Measurements from ENCODE around the gene VPS26C.

Gene VPS26C

DNA sequence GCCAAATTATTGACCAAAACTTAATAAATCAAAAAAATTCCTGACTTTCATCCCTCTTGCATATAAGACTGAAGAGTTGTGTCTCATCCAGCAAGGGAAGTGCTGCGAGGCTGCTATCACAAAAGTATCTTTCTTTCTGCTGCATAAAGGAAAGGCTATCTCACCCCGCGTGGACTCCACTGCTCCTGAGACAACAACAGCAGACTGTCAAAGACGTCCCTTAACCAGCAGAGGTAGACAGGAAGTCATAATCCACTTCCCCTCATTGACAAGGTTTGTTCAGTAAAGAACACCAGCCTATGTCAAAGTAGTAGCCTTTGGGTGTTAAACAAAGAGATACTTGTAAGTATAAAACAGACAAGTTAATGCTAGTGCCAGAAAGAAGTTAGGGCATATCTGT is 29.4 kb downstream of the VPS26C start:
- Histone ChIP-seq H3F3A (ENCODE audit: insufficient read depth, low read length) (peaks cover 6% of the 10 kb centered on the region), H3K4me2 (ENCODE audit: low read depth, low read length) (no peak overlapping the region), H3K9me3 (replicated peaks; ENCODE audit: insufficient read depth, low read length) (no peaks in the 10 kb centered on the region), H3K27ac (ENCODE audit: low read length) (no peak overlapping the region), H3K36me3 (replicated peaks; ENCODE audit: insufficient read depth, low read length) (peaks cover 3% of the 10 kb centered on the region; the same call in 1 of the 2 replicates), H3K27me3 (replicated peaks; ENCODE audit: insufficient read depth, low read length) (no peaks in the 10 kb centered on the region), H2AFZ (ENCODE audit: low read length) (no peak overlapping the region), H4K20me1 (ENCODE audit: insufficient read depth, low read length) (peaks cover 9% of the 10 kb centered on the region), H3K9ac (ENCODE audit: low read length) (no peak overlapping the region), H3K79me2 (ENCODE audit: low read length) (peaks cover 44% of the 10 kb centered on the region), H3K9me2 (replicated peaks; ENCODE audit: insufficient read depth, low read length) (no peaks in the 10 kb centered on the region), H3K4me1 (ENCODE audit: low read length) (peaks cover 5% of the 10 kb centered on the region), H3K4me3 (ENCODE audit: low read length) (no peak overlapping the region)
- DNase-seq = no peak
- TF ChIP-seq EZH2 (optimal IDR thresholded peaks at IDR 0.05; ENCODE audit: low read depth, low read length) = no peak
- TF ChIP-seq, protein P1, sequence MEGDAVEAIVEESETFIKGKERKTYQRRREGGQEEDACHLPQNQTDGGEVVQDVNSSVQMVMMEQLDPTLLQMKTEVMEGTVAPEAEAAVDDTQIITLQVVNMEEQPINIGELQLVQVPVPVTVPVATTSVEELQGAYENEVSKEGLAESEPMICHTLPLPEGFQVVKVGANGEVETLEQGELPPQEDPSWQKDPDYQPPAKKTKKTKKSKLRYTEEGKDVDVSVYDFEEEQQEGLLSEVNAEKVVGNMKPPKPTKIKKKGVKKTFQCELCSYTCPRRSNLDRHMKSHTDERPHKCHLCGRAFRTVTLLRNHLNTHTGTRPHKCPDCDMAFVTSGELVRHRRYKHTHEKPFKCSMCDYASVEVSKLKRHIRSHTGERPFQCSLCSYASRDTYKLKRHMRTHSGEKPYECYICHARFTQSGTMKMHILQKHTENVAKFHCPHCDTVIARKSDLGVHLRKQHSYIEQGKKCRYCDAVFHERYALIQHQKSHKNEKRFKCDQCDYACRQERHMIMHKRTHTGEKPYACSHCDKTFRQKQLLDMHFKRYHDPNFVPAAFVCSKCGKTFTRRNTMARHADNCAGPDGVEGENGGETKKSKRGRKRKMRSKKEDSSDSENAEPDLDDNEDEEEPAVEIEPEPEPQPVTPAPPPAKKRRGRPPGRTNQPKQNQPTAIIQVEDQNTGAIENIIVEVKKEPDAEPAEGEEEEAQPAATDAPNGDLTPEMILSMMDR (IDR thresholded peaks at IDR 0.05; ENCODE audit: low read length) = no peak
- TF ChIP-seq EZH2phosphoT487 (IDR thresholded peaks at IDR 0.05; ENCODE audit: low read length) = no peak

DNA sequence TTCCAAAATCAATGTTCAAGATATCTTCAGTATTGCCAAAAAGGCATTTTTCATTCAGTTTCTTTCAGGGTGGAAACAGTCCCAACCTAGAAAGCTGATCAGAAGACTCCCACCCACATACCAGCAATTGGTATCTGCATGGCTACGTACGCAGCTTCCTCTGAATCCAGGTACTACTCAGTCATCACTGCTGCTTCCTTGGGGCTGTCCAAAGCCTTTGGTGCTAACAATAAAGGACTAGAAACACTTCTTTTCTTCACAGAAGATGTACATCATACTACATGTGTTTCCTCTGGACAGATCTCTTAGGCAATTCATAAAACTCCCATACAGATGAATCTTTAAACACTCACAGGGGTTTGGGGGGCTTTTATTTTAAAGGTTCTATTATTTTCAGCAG is 29.8 kb downstream of the VPS26C start:
- Histone ChIP-seq H3K9me2 (replicated peaks; ENCODE audit: insufficient read depth, low read length) (no peaks in the 10 kb centered on the region), H3K9me3 (replicated peaks; ENCODE audit: insufficient read depth, low read length) (no peaks in the 10 kb centered on the region), H3K79me2 (ENCODE audit: low read length) (peaks cover 40% of the 10 kb centered on the region), H4K20me1 (ENCODE audit: insufficient read depth, low read length) (peaks cover 12% of the 10 kb centered on the region), H3K9ac (ENCODE audit: low read length) (no peak overlapping the region), H3F3A (ENCODE audit: insufficient read depth, low read length) (peaks cover 10% of the 10 kb centered on the region), H3K27me3 (replicated peaks; ENCODE audit: insufficient read depth, low read length) (no peaks in the 10 kb centered on the region), H3K4me1 (ENCODE audit: low read length) (peaks cover 9% of the 10 kb centered on the region), H2AFZ (ENCODE audit: low read length) (no peak overlapping the region), H3K36me3 (replicated peaks; ENCODE audit: insufficient read depth, low read length) (peaks cover 3% of the 10 kb centered on the region; the same call in 1 of the 2 replicates), H3K4me2 (ENCODE audit: low read depth, low read length) (no peak overlapping the region), H3K4me3 (ENCODE audit: low read length) (no peak overlapping the region), H3K27ac (ENCODE audit: low read length) (no peak overlapping the region)
- DNase-seq = no peak
- TF ChIP-seq EZH2 (optimal IDR thresholded peaks at IDR 0.05; ENCODE audit: low read depth, low read length) (no peak), EZH2phosphoT487 (IDR thresholded peaks at IDR 0.05; ENCODE audit: low read length) (no peak)
- TF ChIP-seq, protein P1 (IDR thresholded peaks at IDR 0.05; ENCODE audit: low read length) = no peak

DNA sequence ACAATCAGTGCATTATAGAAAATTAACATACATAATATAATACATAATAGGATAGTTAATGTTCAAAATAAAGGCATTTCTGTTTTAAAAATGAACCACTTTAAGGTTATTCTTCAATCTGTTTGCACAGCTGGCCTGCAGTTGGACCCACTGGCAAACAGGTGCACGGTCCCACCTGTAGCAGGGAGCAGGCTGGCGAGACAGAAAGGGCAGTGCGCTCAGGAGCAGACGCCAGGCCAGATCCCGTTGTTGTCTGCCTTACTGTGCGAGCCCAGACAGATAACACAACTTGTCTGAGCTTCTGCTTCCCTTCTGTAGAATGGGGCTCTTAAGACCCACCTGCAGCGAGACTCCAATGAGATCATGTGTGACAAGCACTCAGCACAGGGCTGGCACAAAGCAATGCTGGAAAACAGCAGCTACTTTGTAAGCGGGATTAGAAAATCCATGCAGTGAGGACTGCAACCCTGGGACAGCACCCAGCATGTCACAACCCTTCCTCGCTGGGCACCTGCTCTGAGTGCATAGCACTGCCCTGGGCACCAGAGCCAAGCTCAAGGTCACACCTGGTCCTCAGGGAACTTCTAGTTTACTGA is 33.5 kb downstream of the VPS26C start:
- Histone ChIP-seq H3K27ac (ENCODE audit: low read length) (no peak overlapping the region), H3K4me1 (ENCODE audit: low read length) (peaks cover 19% of the 10 kb centered on the region), H3F3A (ENCODE audit: insufficient read depth, low read length) (peaks cover 16% of the 10 kb centered on the region), H2AFZ (ENCODE audit: low read length) (no peak overlapping the region), H3K27me3 (replicated peaks; ENCODE audit: insufficient read depth, low read length) (no peaks in the 10 kb centered on the region), H3K4me3 (ENCODE audit: low read length) (no peak overlapping the region), H3K79me2 (ENCODE audit: low read length) (peaks cover 29% of the 10 kb centered on the region), H4K20me1 (ENCODE audit: insufficient read depth, low read length) (peaks cover 38% of the 10 kb centered on the region), H3K9me3 (replicated peaks; ENCODE audit: insufficient read depth, low read length) (no peaks in the 10 kb centered on the region), H3K4me2 (ENCODE audit: low read depth, low read length) (no peak overlapping the region), H3K36me3 (replicated peaks; ENCODE audit: insufficient read depth, low read length) (peaks cover 7% of the 10 kb centered on the region), H3K9me2 (replicated peaks; ENCODE audit: insufficient read depth, low read length) (no peaks in the 10 kb centered on the region), H3K9ac (ENCODE audit: low read length) (no peak overlapping the region)
- TF ChIP-seq EZH2 (optimal IDR thresholded peaks at IDR 0.05; ENCODE audit: low read depth, low read length) (no peak), EZH2phosphoT487 (IDR thresholded peaks at IDR 0.05; ENCODE audit: low read length) (no peak)
- TF ChIP-seq, protein P1 (IDR thresholded peaks at IDR 0.05; ENCODE audit: low read length) = no peak
- DNase-seq = no peak
